ENCODE measurements around the gene EEF1A1. TPM values are rescaled to one million over a fixed set of nuclear protein-coding genes. Genes with fewer than 3 reads are reported as not detected.
"Not testable (repeated sequence)": the region's sequence is repeated elsewhere in the genome, so short reads cannot be mapped to it uniquely, and the experiment has no call there.

The EEF1A1 gene
- total RNA-seq, 4 donors from 2014 or later: 2,654 to 8,743 (median 5,443) TPM

GRCh38 chr6:73509851-73510250, 11.0 kb downstream of the EEF1A1 start:
- no peak for TF ChIP-seq POLR2A (IDR thresholded peaks at IDR 0.05)
- TF ChIP-seq, protein P1, sequence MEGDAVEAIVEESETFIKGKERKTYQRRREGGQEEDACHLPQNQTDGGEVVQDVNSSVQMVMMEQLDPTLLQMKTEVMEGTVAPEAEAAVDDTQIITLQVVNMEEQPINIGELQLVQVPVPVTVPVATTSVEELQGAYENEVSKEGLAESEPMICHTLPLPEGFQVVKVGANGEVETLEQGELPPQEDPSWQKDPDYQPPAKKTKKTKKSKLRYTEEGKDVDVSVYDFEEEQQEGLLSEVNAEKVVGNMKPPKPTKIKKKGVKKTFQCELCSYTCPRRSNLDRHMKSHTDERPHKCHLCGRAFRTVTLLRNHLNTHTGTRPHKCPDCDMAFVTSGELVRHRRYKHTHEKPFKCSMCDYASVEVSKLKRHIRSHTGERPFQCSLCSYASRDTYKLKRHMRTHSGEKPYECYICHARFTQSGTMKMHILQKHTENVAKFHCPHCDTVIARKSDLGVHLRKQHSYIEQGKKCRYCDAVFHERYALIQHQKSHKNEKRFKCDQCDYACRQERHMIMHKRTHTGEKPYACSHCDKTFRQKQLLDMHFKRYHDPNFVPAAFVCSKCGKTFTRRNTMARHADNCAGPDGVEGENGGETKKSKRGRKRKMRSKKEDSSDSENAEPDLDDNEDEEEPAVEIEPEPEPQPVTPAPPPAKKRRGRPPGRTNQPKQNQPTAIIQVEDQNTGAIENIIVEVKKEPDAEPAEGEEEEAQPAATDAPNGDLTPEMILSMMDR (IDR thresholded peaks at IDR 0.05): no peak
- no peak for TF ChIP-seq POLR2AphosphoS5 (IDR thresholded peaks at IDR 0.05)
- no peak for TF ChIP-seq EP300 (IDR thresholded peaks at IDR 0.05; ENCODE audit: low read depth)
- DNase-seq: no peak
- 100% methylated on average over 1 of the region's 1 CpG for WGBS, 2 donors (ENCODE audit: low coverage in 1 of 2)
- in situ Hi-C loops (cut with MboI; ENCODE audit: low pct_ligation_motif_present in 1 of 4, low pct_unique_long_range_greater_than_20kb in 1 of 4, low sequenced_read_pairs in 3 of 4) (loop anchor here (5.0 to 25.0 kb wide), 4 partner anchors 95 to 115 kb away; no protein-coding TSS in a partner anchor), intact Hi-C loops (cut with DNase I; ENCODE audit: low total_unique reads) (no loop called here)
- Histone ChIP-seq H3K36me3 (peaks cover 0 to 5% (median 0%) of the 10 kb centered on the region in 4 donors), H3K9me3 (no peaks in the 10 kb centered on the region), H3K4me1 (peaks cover 0 to 3% (median 0%) of the 10 kb centered on the region in 4 donors), H3K4me3 (no peak overlapping the region), H3K27me3 (no peaks in the 10 kb centered on the region), H3K27ac (no peak overlapping the region)

DNA sequence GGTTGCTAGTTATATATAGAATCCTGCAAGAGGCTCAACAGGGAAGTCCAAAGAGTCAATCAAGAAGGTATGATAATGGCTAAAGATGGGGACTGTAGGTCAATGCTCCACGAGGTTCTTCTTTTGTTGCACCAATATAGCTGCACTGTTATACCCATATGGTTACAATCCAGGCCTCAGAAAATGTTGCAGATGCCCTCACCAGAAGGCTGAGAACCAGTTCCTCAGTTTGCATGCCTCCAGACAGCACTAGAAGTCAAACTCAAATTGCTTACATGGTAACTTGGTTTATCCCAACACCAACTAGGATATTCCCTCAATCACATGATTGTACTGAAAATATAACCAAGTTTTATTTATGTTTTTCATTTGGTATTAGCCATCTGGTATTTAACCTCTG, 12.1 kb downstream of the EEF1A1 start:
- H3K27ac ChIP-seq: no peak overlapping the region
- DNase-seq: no peak
- intact Hi-C loops (cut with DNase I; ENCODE audit: low total_unique reads) (no loop called here), in situ Hi-C loops (cut with MboI; ENCODE audit: low pct_ligation_motif_present in 1 of 4, low pct_unique_long_range_greater_than_20kb in 1 of 4, low sequenced_read_pairs in 3 of 4) (loop anchor here in 3 of 4 donors (10.0 to 25.0 kb wide), 2 partner anchors 104 to 116 kb away; no protein-coding TSS in a partner anchor)
- no peaks in the 10 kb centered on the region for H3K27me3 ChIP-seq
- 21 to 60% methylated on average over 1 of the region's 1 CpG for WGBS, 2 donors (ENCODE audit: low coverage in 1 of 2)
- TF ChIP-seq, protein P1 (IDR thresholded peaks at IDR 0.05): no peak
- no peak for TF ChIP-seq POLR2A (IDR thresholded peaks at IDR 0.05)
- TF ChIP-seq POLR2AphosphoS5 (IDR thresholded peaks at IDR 0.05): no peak
- TF ChIP-seq EP300 (IDR thresholded peaks at IDR 0.05; ENCODE audit: low read depth): no peak
- no peak overlapping the region for H3K4me3 ChIP-seq
- no peaks in the 10 kb centered on the region for H3K9me3 ChIP-seq
- peaks cover 0 to 5% (median 0%) of the 10 kb centered on the region in 4 donors for H3K36me3 ChIP-seq
- no peaks in the 10 kb centered on the region for H3K4me1 ChIP-seq

DNA sequence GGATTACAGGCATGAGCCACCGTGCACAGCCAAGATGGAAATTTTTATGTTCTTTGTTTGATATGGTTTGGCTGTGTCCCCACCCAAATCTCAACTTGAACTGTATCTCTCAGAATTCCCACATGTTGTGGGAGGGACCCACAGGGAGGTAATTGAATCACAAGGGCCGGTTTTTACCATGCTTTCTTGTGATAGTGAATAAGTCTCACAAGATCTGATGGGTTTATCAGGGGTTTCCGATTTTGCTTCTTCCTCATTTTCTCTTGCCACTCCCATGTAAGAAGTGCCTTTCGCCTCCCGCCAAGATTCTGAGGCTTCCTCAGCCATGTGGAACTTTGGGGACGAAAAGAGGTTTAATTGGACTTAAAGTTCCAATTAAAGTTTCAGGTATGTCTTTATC, 14.6 kb downstream of the EEF1A1 start:
- H3K36me3 ChIP-seq: peaks cover 0 to 5% (median 0%) of the 10 kb centered on the region in 4 donors
- 87 to 89% methylated on average over 5 to 6 of the region's 6 CpGs for WGBS, 2 donors (ENCODE audit: low coverage in 1 of 2)
- in situ Hi-C loops (cut with MboI; ENCODE audit: low pct_ligation_motif_present in 1 of 4, low pct_unique_long_range_greater_than_20kb in 1 of 4, low sequenced_read_pairs in 3 of 4) (loop anchor here in 3 of 4 donors (10.0 to 25.0 kb wide), 2 partner anchors 106 to 119 kb away; no protein-coding TSS in a partner anchor), intact Hi-C loops (cut with DNase I; ENCODE audit: low total_unique reads) (no loop called here)
- no peaks in the 10 kb centered on the region for H3K9me3 ChIP-seq
- no peak for DNase-seq
- no peaks in the 10 kb centered on the region for H3K27me3 ChIP-seq
- H3K4me1 ChIP-seq: no peaks in the 10 kb centered on the region
- no peak overlapping the region for H3K27ac ChIP-seq
- no peak for TF ChIP-seq EP300 (IDR thresholded peaks at IDR 0.05; ENCODE audit: low read depth)
- no peak for TF ChIP-seq POLR2AphosphoS5 (IDR thresholded peaks at IDR 0.05)
- TF ChIP-seq POLR2A (IDR thresholded peaks at IDR 0.05): no peak
- TF ChIP-seq, protein P1 (IDR thresholded peaks at IDR 0.05): no peak
- H3K4me3 ChIP-seq: no peak overlapping the region

GRCh38 chr6:73505705-73506104, 15.1 kb downstream of the EEF1A1 start:
- peaks cover 0 to 10% (median 2%) of the 10 kb centered on the region in 4 donors for H3K36me3 ChIP-seq
- H3K27ac ChIP-seq; intact Hi-C loops (cut with DNase I; ENCODE audit: low total_unique reads); H3K9me3 ChIP-seq; H3K4me3 ChIP-seq; H3K4me1 ChIP-seq; DNase-seq; H3K27me3 ChIP-seq: not testable (repeated sequence)
- in situ Hi-C loops (cut with MboI; ENCODE audit: low pct_ligation_motif_present in 1 of 4, low pct_unique_long_range_greater_than_20kb in 1 of 4, low sequenced_read_pairs in 3 of 4): loop anchor here in 3 of 4 donors (10.0 to 25.0 kb wide), 2 partner anchors 107 to 119 kb away; no protein-coding TSS in a partner anchor
- WGBS, 2 donors (ENCODE audit: low coverage in 1 of 2): 92 to 93% methylated on average over 5 to 8 of the region's 8 CpGs

GRCh38 chr6:73505142-73505541, 15.7 kb downstream of the EEF1A1 start:
- DNase-seq: no peak
- in situ Hi-C loops (cut with MboI; ENCODE audit: low pct_ligation_motif_present in 1 of 4, low pct_unique_long_range_greater_than_20kb in 1 of 4, low sequenced_read_pairs in 3 of 4): loop anchor here in 3 of 4 donors (10.0 to 25.0 kb wide), 2 partner anchors 107 to 120 kb away; no protein-coding TSS in a partner anchor
- Histone ChIP-seq H3K36me3 (peaks cover 0 to 16% (median 5%) of the 10 kb centered on the region in 4 donors), H3K27me3 (no peaks in the 10 kb centered on the region), H3K4me1 (no peaks in the 10 kb centered on the region), H3K27ac (no peak overlapping the region), H3K9me3 (no peaks in the 10 kb centered on the region), H3K4me3 (no peak overlapping the region)
- intact Hi-C loops (cut with DNase I; ENCODE audit: low total_unique reads): no loop called here
- TF ChIP-seq, protein P1 (IDR thresholded peaks at IDR 0.05): no peak
- no peak for TF ChIP-seq POLR2AphosphoS5 (IDR thresholded peaks at IDR 0.05)
- TF ChIP-seq POLR2A (IDR thresholded peaks at IDR 0.05): no peak
- no peak for TF ChIP-seq EP300 (IDR thresholded peaks at IDR 0.05; ENCODE audit: low read depth)

Measured in transverse colon (tissue), 4 donors.